Neural progenitor cell (in vitro differentiated cells): Measurements from ENCODE around the gene ZNF672. TPM values are rescaled to one million over a fixed set of nuclear protein-coding genes. Genes with fewer than 3 reads are reported as not detected.

Experiments
- DNase-seq: peaks from one replicate; pipeline ENCODE4 v3.0.0-alpha.2; 2016; ENCODE audit warnings: low spot score
- H2AFZ ChIP-seq: fragments of 200-600 bp; sonication (generic); replicated peaks from 2 replicates; pipeline ENCODE4 v1.6.1; 2016; ENCODE audit warnings: antibody characterized with exemption
- H3F3A ChIP-seq: fragments of 200-600 bp; sonication (generic); 2 replicates; pipeline ENCODE4 v1.6.1; 2016; ENCODE audit warnings: antibody characterized with exemption, low read depth
- H3K27ac ChIP-seq: fragments of 200-600 bp; sonication (generic); 2 replicates; pipeline ENCODE4 v1.5.1; 2016; ENCODE audit warnings: mild to moderate bottlenecking
- H3K27me3 ChIP-seq: fragments of 200-600 bp; sonication (generic); 2 replicates; pipeline ENCODE4 v1.6.1; 2016; ENCODE audit warnings: mild to moderate bottlenecking, moderate library complexity
- H3K36me3 ChIP-seq: fragments of 200-600 bp; sonication (generic); 2 replicates; pipeline ENCODE4 v1.5.1; 2016
- H3K4me1 ChIP-seq: fragments of 200-600 bp; sonication (generic); 2 replicates; pipeline ENCODE4 v1.6.1; 2016; ENCODE audit warnings: mixed run types
- H3K4me2 ChIP-seq: fragments of 200-600 bp; sonication (generic); 2 replicates; pipeline ENCODE4 v1.6.1; 2016
- H3K4me3 ChIP-seq: fragments of 200-600 bp; sonication (generic); 2 replicates; pipeline ENCODE4 v1.5.1; 2016
- H3K79me2 ChIP-seq: fragments of 200-600 bp; sonication (generic); 2 replicates; pipeline ENCODE4 v1.6.1; 2016; ENCODE audit warnings: low read depth
- H3K9ac ChIP-seq: fragments of 200-600 bp; sonication (generic); 2 replicates; pipeline ENCODE4 v1.6.1; 2016
- H3K9me3 ChIP-seq: fragments of 200-600 bp; sonication (generic); 2 replicates; pipeline ENCODE4 v1.5.1; 2016; ENCODE audit warnings: low read depth
- H4K20me1 ChIP-seq: fragments of 200-600 bp; sonication (generic); 2 replicates; pipeline ENCODE4 v1.6.1; 2016; ENCODE audit warnings: low read depth
- H3K27ac Mint-ChIP-seq: 3 replicates; pipeline ENCODE4 v1.8.0; 2021; ENCODE audit warnings: mixed read lengths
- H3K27me3 Mint-ChIP-seq: 2 replicates; pipeline ENCODE4 v1.8.0; 2022; ENCODE audit warnings: low read depth, mild to moderate bottlenecking, inconsistent platforms, moderate library complexity, mixed read lengths; ENCODE audit not compliant: insufficient read depth
- H3K36me3 Mint-ChIP-seq: 3 replicates; pipeline ENCODE4 v1.8.0; 2021; ENCODE audit warnings: mixed read lengths
- H3K4me1 Mint-ChIP-seq: 3 replicates; pipeline ENCODE4 v1.8.0; 2021; ENCODE audit warnings: mixed read lengths
- H3K4me3 Mint-ChIP-seq: 3 replicates; pipeline ENCODE4 v1.8.0; 2021; ENCODE audit warnings: mild to moderate bottlenecking, moderate library complexity, mixed read lengths
- H3K9me3 Mint-ChIP-seq: 3 replicates; pipeline ENCODE4 v1.8.0; 2020; ENCODE audit warnings: mixed read lengths
- EZH2 ChIP-seq: fragments of 200-600 bp; sonication (generic); IDR thresholded peaks from 2 replicates; pipeline ENCODE4 v1.6.1; 2017; ENCODE audit warnings: antibody characterized with exemption, mild to moderate bottlenecking, moderate library complexity
- EZH2phosphoT487 ChIP-seq: fragments of 200-600 bp; sonication (generic); IDR thresholded peaks from 2 replicates; pipeline ENCODE4 v1.6.1; 2017; ENCODE audit warnings: antibody characterized with exemption
- microRNA-seq: library from miRNA; unstranded; fragments of <30 nt; microRNA quantifications from one replicate; pipeline ENCODE4, GENCODE V29; 2016
- small RNA-seq: library from RNA; depleted of rRNA; stranded (forward); fragments of <200 nt; gene quantifications from one replicate; pipeline ENCODE3, GENCODE V24; 2015
- total RNA-seq: library from RNA; depleted of rRNA; stranded (reverse); fragments of >200 nt; gene quantifications from 2 replicates; pipeline ENCODE4 v1.2.3, GENCODE V29; 2015; ENCODE audit warnings: low replicate concordance
- TF ChIP-seq, protein P1 (sequence below): fragments of 200-600 bp; sonication (generic); IDR thresholded peaks from 2 replicates; pipeline ENCODE4 v1.5.1; 2017; ENCODE audit warnings: antibody characterized with exemption, mild to moderate bottlenecking

Gene ZNF672
- total RNA-seq, 1 donor from 2014 or later, result 16.9 TPM

DNA sequence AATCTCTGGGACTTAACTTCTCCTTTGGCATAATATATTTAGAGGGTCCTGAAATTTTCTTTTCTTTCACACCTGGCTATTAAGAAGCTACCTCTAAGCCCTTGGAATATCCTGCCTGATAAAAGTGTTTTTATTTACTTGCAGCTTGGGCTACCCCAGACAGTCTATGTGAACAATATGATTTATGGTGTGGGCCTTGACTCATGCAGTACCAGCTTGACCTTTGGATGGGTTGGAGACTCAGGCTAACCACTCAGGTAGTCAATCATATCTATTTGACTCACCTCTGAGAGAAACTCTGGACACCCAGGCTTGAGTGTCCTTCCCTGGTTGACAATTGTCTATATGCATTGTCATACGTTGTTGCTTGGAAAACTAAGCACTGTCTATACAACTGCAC lies 54.6 kb downstream of the ZNF672 start:
- no peaks in the 10 kb centered on the region for H3K27me3 Mint-ChIP-seq
- TF ChIP-seq EZH2phosphoT487 (no peak), EZH2 (no peak)
- TF ChIP-seq, protein P1, sequence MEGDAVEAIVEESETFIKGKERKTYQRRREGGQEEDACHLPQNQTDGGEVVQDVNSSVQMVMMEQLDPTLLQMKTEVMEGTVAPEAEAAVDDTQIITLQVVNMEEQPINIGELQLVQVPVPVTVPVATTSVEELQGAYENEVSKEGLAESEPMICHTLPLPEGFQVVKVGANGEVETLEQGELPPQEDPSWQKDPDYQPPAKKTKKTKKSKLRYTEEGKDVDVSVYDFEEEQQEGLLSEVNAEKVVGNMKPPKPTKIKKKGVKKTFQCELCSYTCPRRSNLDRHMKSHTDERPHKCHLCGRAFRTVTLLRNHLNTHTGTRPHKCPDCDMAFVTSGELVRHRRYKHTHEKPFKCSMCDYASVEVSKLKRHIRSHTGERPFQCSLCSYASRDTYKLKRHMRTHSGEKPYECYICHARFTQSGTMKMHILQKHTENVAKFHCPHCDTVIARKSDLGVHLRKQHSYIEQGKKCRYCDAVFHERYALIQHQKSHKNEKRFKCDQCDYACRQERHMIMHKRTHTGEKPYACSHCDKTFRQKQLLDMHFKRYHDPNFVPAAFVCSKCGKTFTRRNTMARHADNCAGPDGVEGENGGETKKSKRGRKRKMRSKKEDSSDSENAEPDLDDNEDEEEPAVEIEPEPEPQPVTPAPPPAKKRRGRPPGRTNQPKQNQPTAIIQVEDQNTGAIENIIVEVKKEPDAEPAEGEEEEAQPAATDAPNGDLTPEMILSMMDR, result no peak

DNA sequence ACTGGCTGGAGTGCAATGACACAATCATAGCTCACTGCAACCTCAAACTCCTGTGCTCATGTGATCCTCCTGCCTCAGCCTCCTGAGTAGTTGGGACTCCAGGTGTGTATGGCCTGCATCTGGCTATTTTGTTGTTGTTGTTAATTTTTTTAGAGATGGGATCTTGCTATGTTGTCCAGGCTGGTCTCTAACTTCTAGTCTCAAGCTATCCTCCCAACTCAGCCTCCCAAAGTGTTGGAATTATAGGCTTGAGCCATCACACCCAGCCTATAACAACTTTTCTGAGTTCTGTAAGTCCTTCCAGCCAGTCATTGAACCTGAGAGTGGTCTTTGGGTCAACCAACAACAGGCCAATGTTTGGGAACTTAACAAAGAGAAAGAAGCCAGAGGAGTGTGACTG lies 56.8 kb downstream of the ZNF672 start:
- peaks cover 6% of the 10 kb centered on the region for H3K4me1 ChIP-seq
- H3K36me3 Mint-ChIP-seq, result no peaks in the 10 kb centered on the region

More for the DNA sequence above, 54.6 kb downstream of the ZNF672 start:
- Histone ChIP-seq H3K36me3 (no peaks in the 10 kb centered on the region), H3K79me2 (no peaks in the 10 kb centered on the region), H3K9me3 (no peaks in the 10 kb centered on the region), H2AFZ (no peak overlapping the region), H4K20me1 (no peaks in the 10 kb centered on the region), H3K4me2 (no peak overlapping the region), H3K9ac (no peak overlapping the region), H3F3A (no peaks in the 10 kb centered on the region), H3K4me1 (peaks cover 5% of the 10 kb centered on the region), H3K4me3 (no peak overlapping the region), H3K27ac (no peak overlapping the region), H3K27me3 (no peaks in the 10 kb centered on the region)
- H3K27ac Mint-ChIP-seq, result no peak overlapping the region
- no peaks in the 10 kb centered on the region for H3K36me3 Mint-ChIP-seq
- peaks cover 7% of the 10 kb centered on the region for H3K4me1 Mint-ChIP-seq
- H3K9me3 Mint-ChIP-seq, result no peaks in the 10 kb centered on the region
- H3K4me3 Mint-ChIP-seq, result no peak overlapping the region
- DNase-seq, result no peak

GRCh38 chr1:248897412-248898337 lies 59.7 kb downstream of the ZNF672 start:
- H4K20me1 ChIP-seq, result no peaks in the 10 kb centered on the region
- no peak overlapping the region for H3K4me2 ChIP-seq
- H3K9ac ChIP-seq, result no peak overlapping the region
- Mint-ChIP-seq H3K27me3 (peaks cover 6% of the 10 kb centered on the region), H3K27ac (no peak overlapping the region), H3K9me3 (no peaks in the 10 kb centered on the region), H3K36me3 (no peaks in the 10 kb centered on the region), H3K4me1 (no peaks in the 10 kb centered on the region), H3K4me3 (no peak overlapping the region)
- H3K9me3 ChIP-seq, result no peaks in the 10 kb centered on the region
- no peak overlapping the region for H3K4me3 ChIP-seq
- TF ChIP-seq EZH2 (no peak), EZH2phosphoT487 (no peak)
- TF ChIP-seq, protein P1, result no peak
- H3K79me2 ChIP-seq, result no peaks in the 10 kb centered on the region
- H2AFZ ChIP-seq, result peak overlapping the region; percentile 81
- H3K36me3 ChIP-seq, result peaks cover 4% of the 10 kb centered on the region
- H3F3A ChIP-seq, result no peaks in the 10 kb centered on the region
- H3K27ac ChIP-seq, result no peak overlapping the region
- H3K27me3 ChIP-seq, result peaks cover 12% of the 10 kb centered on the region
- peak; percentile 21 for DNase-seq
- H3K4me1 ChIP-seq, result peaks cover 6% of the 10 kb centered on the region

More for the DNA sequence above, 56.8 kb downstream of the ZNF672 start:
- Mint-ChIP-seq H3K27ac (no peak overlapping the region), H3K4me3 (no peak overlapping the region), H3K27me3 (peaks cover 6% of the 10 kb centered on the region), H3K4me1 (peaks cover 3% of the 10 kb centered on the region), H3K9me3 (no peaks in the 10 kb centered on the region)
- Histone ChIP-seq H3K4me2 (no peak overlapping the region), H2AFZ (no peak overlapping the region), H3K4me3 (no peak overlapping the region), H4K20me1 (no peaks in the 10 kb centered on the region), H3K79me2 (no peaks in the 10 kb centered on the region), H3K27me3 (no peaks in the 10 kb centered on the region), H3K36me3 (peaks cover 4% of the 10 kb centered on the region), H3K27ac (no peak overlapping the region), H3K9me3 (no peaks in the 10 kb centered on the region), H3F3A (no peaks in the 10 kb centered on the region), H3K9ac (no peak overlapping the region)
- no peak for DNase-seq
- TF ChIP-seq, protein P1, result no peak

Small RNAs within 50 kb of the gene (microRNA-seq; reads per million reads assigned to microRNA genes)
- 1.3 reads per million for gene MIR3124

Small RNAs within 50 kb of the gene (small RNA-seq; reads per million reads assigned to genes)
- not detected for gene MIR3124

Other genes with a start within 250 kb of the ZNF672 start
- not detected in 2 replicates for gene OR2T10, start 240.5 kb upstream of the ZNF672 start, total RNA-seq
- not detected in 2 replicates for gene OR2T11, start 203.1 kb upstream of the ZNF672 start, total RNA-seq
- gene OR2T35, start 192.9 kb upstream of the ZNF672 start, total RNA-seq, result not detected in 2 replicates
- gene OR2T27, start 182.7 kb upstream of the ZNF672 start, total RNA-seq, result not detected in 2 replicates
- gene OR14I1, start 135.5 kb upstream of the ZNF672 start, total RNA-seq, result not detected in 2 replicates
- gene LYPD8, start 82.5 kb upstream of the ZNF672 start, total RNA-seq, result not detected in 2 replicates
- gene SH3BP5L, start 12.3 kb upstream of the ZNF672 start, total RNA-seq, result 9.6 and 30.8 TPM in 2 replicates
- gene ZNF692, start 20.9 kb downstream of the ZNF672 start, total RNA-seq, result 37.8 and 84.9 TPM in 2 replicates
- 7.9 and 11.2 TPM in 2 replicates for gene PGBD2, start 68.0 kb downstream of the ZNF672 start, total RNA-seq